T-helper 2 cell treated with Interferon-gamma antibody and Interleukin-4, amounts not matched to agents 5 μg/mL and 100 μg/mL, for 36 hours (primary cell): ENCODE results near the gene INTS3.
"Not testable (repeated sequence)": the region's sequence is repeated elsewhere in the genome, so short reads cannot be mapped to it uniquely, and the experiment has no call there.

Source experiments
- DNase-seq: peaks from one replicate; pipeline ENCODE4 v3.0.0; 2021; ENCODE audit warnings: low spot score
- H3K27ac Mint-ChIP-seq: one replicate; pipeline ENCODE4 v1.8.0; 2021; ENCODE audit warnings: mild to moderate bottlenecking, mixed read lengths
- H3K27me3 Mint-ChIP-seq: one replicate; pipeline ENCODE4 v1.8.0; 2021; ENCODE audit warnings: low read depth, mixed read lengths
- H3K36me3 Mint-ChIP-seq: one replicate; pipeline ENCODE4 v1.8.0; 2021; ENCODE audit warnings: low read depth, mixed read lengths
- H3K4me1 Mint-ChIP-seq: one replicate; pipeline ENCODE4 v1.8.0; 2021; ENCODE audit warnings: low read depth, mixed read lengths
- H3K4me3 Mint-ChIP-seq: one replicate; pipeline ENCODE4 v1.8.0; 2022; ENCODE audit warnings: mild to moderate bottlenecking, moderate library complexity, mixed read lengths
- H3K9me3 Mint-ChIP-seq: one replicate; pipeline ENCODE4 v1.8.0; 2021; ENCODE audit warnings: mixed read lengths

INTS3 gene

GRCh38 chr1:153760440-153760839 is 32.6 kb downstream of the INTS3 start:
- H3K27ac Mint-ChIP-seq = no peak overlapping the region
- H3K27me3 Mint-ChIP-seq = no peaks in the 10 kb centered on the region
- no peak for DNase-seq
- no peaks in the 10 kb centered on the region for H3K4me1 Mint-ChIP-seq
- H3K36me3 Mint-ChIP-seq = peaks cover 45% of the 10 kb centered on the region
- H3K4me3 Mint-ChIP-seq = no peak overlapping the region
- no peaks in the 10 kb centered on the region for H3K9me3 Mint-ChIP-seq

GRCh38 chr1:153763365-153764225 is 35.7 kb downstream of the INTS3 start:
- Mint-ChIP-seq H3K27me3 (no peaks in the 10 kb centered on the region), H3K4me1 (no peaks in the 10 kb centered on the region), H3K4me3 (no peak overlapping the region), H3K9me3 (no peaks in the 10 kb centered on the region), H3K36me3 (peaks cover 50% of the 10 kb centered on the region), H3K27ac (no peak overlapping the region)
- no peak for DNase-seq

GRCh38 chr1:153764310-153764709 is 36.5 kb downstream of the INTS3 start:
- Mint-ChIP-seq H3K27ac (no peak overlapping the region), H3K4me1 (no peaks in the 10 kb centered on the region), H3K27me3 (no peaks in the 10 kb centered on the region), H3K36me3 (peaks cover 51% of the 10 kb centered on the region), H3K4me3 (no peak overlapping the region), H3K9me3 (no peaks in the 10 kb centered on the region)
- no peak for DNase-seq

- H3K4me3 Mint-ChIP-seq, H3K9me3 Mint-ChIP-seq, H3K4me1 Mint-ChIP-seq, H3K27me3 Mint-ChIP-seq, H3K27ac Mint-ChIP-seq, DNase-seq: not testable (repeated sequence)
- H3K36me3 Mint-ChIP-seq = peaks cover 46% of the 10 kb centered on the region
Measured at GRCh38 chr1:153766663-153767062, 38.8 kb downstream of the INTS3 start.

GRCh38 chr1:153767519-153767918 is 39.7 kb downstream of the INTS3 start:
- no peaks in the 10 kb centered on the region for H3K9me3 Mint-ChIP-seq
- no peaks in the 10 kb centered on the region for H3K4me1 Mint-ChIP-seq
- no peaks in the 10 kb centered on the region for H3K27me3 Mint-ChIP-seq
- H3K4me3 Mint-ChIP-seq = no peak overlapping the region
- peaks cover 43% of the 10 kb centered on the region for H3K36me3 Mint-ChIP-seq
- H3K27ac Mint-ChIP-seq = no peak overlapping the region
- DNase-seq = no peak

- no peaks in the 10 kb centered on the region for H3K27me3 Mint-ChIP-seq
- no peaks in the 10 kb centered on the region for H3K4me1 Mint-ChIP-seq
- H3K4me3 Mint-ChIP-seq = no peak overlapping the region
- H3K27ac Mint-ChIP-seq = no peak overlapping the region
- H3K9me3 Mint-ChIP-seq = no peaks in the 10 kb centered on the region
- peaks cover 45% of the 10 kb centered on the region for H3K36me3 Mint-ChIP-seq
- DNase-seq = no peak
Measured at GRCh38 chr1:153768316-153769181, 40.7 kb downstream of the INTS3 start.

GRCh38 chr1:153769221-153769620 is 41.4 kb downstream of the INTS3 start:
- Mint-ChIP-seq H3K4me1 (peaks cover 2% of the 10 kb centered on the region), H3K27me3 (no peaks in the 10 kb centered on the region), H3K9me3 (no peaks in the 10 kb centered on the region), H3K27ac (no peak overlapping the region), H3K36me3 (peaks cover 48% of the 10 kb centered on the region), H3K4me3 (no peak overlapping the region)
- no peak for DNase-seq

- no peak for DNase-seq
- H3K4me1 Mint-ChIP-seq = peaks cover 8% of the 10 kb centered on the region
- no peaks in the 10 kb centered on the region for H3K27me3 Mint-ChIP-seq
- H3K9me3 Mint-ChIP-seq = no peaks in the 10 kb centered on the region
- H3K4me3 Mint-ChIP-seq = no peak overlapping the region
- no peak overlapping the region for H3K27ac Mint-ChIP-seq
- peaks cover 42% of the 10 kb centered on the region for H3K36me3 Mint-ChIP-seq
Measured at GRCh38 chr1:153770797-153771196, 42.9 kb downstream of the INTS3 start.

- Mint-ChIP-seq H3K27ac (no peak overlapping the region), H3K36me3 (peaks cover 41% of the 10 kb centered on the region), H3K27me3 (no peaks in the 10 kb centered on the region), H3K4me1 (peaks cover 10% of the 10 kb centered on the region), H3K4me3 (no peak overlapping the region), H3K9me3 (no peaks in the 10 kb centered on the region)
- no peak for DNase-seq
Measured at GRCh38 chr1:153771261-153771660, 43.4 kb downstream of the INTS3 start.

GRCh38 chr1:153771841-153772593 is 44.2 kb downstream of the INTS3 start:
- DNase-seq = no peak
- peaks cover 16% of the 10 kb centered on the region for H3K4me1 Mint-ChIP-seq
- no peak overlapping the region for H3K27ac Mint-ChIP-seq
- no peak overlapping the region for H3K4me3 Mint-ChIP-seq
- H3K27me3 Mint-ChIP-seq = no peaks in the 10 kb centered on the region
- no peaks in the 10 kb centered on the region for H3K9me3 Mint-ChIP-seq
- H3K36me3 Mint-ChIP-seq = peaks cover 40% of the 10 kb centered on the region

GRCh38 chr1:153773096-153773921 is 45.5 kb downstream of the INTS3 start:
- Mint-ChIP-seq H3K4me1 (peaks cover 17% of the 10 kb centered on the region), H3K36me3 (peaks cover 29% of the 10 kb centered on the region), H3K9me3 (no peaks in the 10 kb centered on the region), H3K4me3 (no peak overlapping the region), H3K27ac (no peak overlapping the region), H3K27me3 (no peaks in the 10 kb centered on the region)
- no peak for DNase-seq

GRCh38 chr1:153774026-153774595 is 46.3 kb downstream of the INTS3 start:
- no peak for DNase-seq
- Mint-ChIP-seq H3K27ac (peak overlapping the region; percentile 52), H3K36me3 (peaks cover 24% of the 10 kb centered on the region), H3K4me3 (no peak overlapping the region), H3K27me3 (no peaks in the 10 kb centered on the region), H3K4me1 (peaks cover 17% of the 10 kb centered on the region), H3K9me3 (no peaks in the 10 kb centered on the region)
